OCI-LY1 (cell line): ENCODE measurements around the gene FCN3.

Experiments used
- CTCF ChIP-seq: fragments of 200-600 bp; sonication (generic), shearing (Covaris generic); IDR thresholded peaks from 2 replicates; pipeline ENCODE4 v1.5.1; 2017; ENCODE audit warnings: mild to moderate bottlenecking, antibody characterized with exemption, low read length, moderate library complexity, mixed read lengths
- EZH2 ChIP-seq: fragments of 200-600 bp; sonication (generic), shearing (Covaris generic); IDR thresholded peaks from 2 replicates; pipeline ENCODE4 v1.8.0; 2017; ENCODE audit warnings: borderline replicate concordance, mixed run types, mild to moderate bottlenecking, antibody characterized with exemption, low read length, moderate library complexity, mixed read lengths

GRCh38 chr1:27368869-27369582 lies 5.6 kb downstream of the FCN3 start:
- TF ChIP-seq CTCF (no peak), EZH2 (no peak)
